Activated CD4-positive, alpha-beta T cell treated with anti-CD3 and anti-CD28 coated beads for 1 hour (primary cell): ENCODE results near the gene DCLK3.

Experiments used
- DNase-seq: peaks from one replicate; pipeline ENCODE4 v3.0.0-alpha.2; 2020

Gene DCLK3

GRCh38 chr3:36707623-36708409 lies 56.5 kb downstream of the DCLK3 start:
- DNase-seq: no peak

DNA sequence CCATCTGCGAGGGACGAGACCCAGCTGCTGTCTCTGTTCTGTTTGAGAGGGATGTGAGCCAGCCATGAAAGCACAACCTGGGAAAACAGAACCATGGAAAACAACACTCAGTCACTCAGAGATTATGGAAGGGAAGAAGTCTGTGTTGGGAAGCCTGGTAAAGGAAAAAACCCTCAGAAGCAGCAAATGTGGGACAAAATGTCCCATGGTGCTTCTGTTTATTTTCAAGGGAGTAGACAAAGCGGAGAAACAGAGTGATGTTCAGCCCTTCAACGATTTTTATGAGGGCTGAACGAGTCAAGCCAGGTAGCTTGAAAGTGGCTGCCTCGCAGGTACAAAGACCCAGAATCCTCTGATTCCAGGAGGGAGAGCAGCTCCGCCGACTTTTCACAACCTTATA lies 59.3 kb downstream of the DCLK3 start:
- DNase-seq: no peak

- no peak for DNase-seq
Observed at GRCh38 chr3:36704280-36704679, 60.1 kb downstream of the DCLK3 start.

DNA sequence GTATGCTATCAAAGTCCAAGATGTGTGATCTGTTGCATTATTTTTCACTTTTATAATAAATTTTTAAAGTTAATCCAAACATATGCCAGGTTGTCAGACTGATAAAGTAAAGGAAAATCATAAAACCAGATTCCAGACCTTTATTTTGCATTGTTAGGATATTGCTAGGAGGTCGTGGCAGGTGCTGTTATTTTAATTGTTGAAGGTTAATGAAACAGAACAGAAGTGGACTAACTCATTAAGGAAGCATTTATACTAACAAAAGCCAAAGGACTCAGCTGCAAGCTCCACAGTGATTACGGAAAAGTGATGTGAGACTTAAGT lies 63.1 kb downstream of the DCLK3 start:
- DNase-seq: no peak

GRCh38 chr3:36700537-36701248 lies 63.7 kb downstream of the DCLK3 start:
- no peak for DNase-seq

DNA sequence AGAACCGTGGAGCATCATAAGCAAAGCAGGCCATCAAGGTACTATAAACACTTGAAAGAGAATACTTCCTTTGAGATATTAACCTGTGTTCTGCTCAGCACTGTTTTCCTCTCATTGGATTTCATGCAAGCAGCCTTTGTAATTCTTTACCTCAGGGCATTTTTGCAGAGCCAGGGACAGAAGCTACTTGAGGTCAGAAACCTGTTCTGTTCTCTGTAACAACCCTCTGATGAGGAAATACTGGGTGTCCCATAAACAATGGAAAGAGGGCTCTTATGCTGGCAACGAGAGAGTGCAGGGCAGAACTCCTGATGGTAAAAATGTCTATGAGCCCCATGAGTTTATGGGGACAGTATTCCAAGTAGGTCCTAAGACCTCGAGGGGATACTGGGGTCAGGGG lies 66.0 kb downstream of the DCLK3 start:
- DNase-seq: no peak

DNA sequence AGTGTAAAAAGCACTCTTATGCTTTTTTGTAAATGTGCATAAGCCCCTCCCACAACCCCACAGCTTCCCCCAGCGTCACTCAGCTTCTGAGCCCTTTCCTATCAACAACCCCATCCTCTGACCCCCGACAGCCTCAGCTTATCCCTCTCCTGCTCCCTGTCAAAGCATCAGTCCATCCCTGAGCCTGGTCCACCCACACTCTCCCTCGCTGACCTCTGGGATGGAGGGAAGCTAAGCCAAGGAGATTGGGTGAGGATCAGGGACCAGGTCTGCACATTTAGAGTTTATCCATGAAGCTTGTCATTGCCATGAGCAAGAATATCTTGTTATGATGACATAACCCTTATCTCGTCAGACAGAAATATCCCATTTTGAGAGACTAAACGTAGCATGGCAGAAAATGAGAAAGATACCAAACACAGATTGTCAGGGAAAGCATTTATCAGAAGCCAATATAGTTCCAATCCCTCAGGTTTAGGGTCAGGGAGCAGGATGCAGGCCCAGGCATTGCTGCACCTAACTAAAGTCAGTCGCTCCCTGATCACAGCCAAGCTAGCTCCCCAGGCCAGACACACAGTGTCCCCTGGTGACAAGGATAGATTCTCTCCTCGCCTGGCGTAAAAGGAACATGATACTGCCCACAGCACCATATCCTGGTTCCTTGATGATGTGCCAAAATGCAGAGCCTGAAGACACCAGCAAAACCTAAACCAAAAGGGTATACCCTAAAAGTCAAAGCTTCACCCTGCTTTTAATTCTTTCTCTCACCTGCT lies 66.9 kb downstream of the DCLK3 start:
- no peak for DNase-seq

- no peak for DNase-seq
Observed at GRCh38 chr3:36696799-36697198, 67.6 kb downstream of the DCLK3 start.

DNA sequence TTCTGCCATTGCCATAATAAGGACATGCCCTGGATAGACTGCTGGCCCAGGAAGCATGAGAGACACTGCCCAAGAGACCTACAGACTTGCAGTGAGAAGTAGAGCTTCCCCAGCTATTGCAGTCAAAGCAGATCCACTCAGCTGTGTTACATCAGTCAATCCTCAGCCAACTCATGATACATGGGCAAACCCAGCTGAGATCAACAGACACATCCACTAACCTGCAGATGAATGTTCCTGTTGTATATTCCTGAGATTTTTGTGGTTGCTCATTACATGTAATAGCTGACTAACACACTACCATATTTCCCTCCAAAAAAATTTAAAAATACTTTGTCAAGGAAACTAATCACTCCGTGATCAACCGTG lies 68.6 kb downstream of the DCLK3 start:
- DNase-seq: no peak

GRCh38 chr3:36695113-36695768 lies 69.1 kb downstream of the DCLK3 start:
- DNase-seq: no peak

GRCh38 chr3:36693670-36694069 lies 70.7 kb downstream of the DCLK3 start:
- no peak for DNase-seq

- no peak for DNase-seq
Observed at GRCh38 chr3:36689560-36689959, 74.8 kb downstream of the DCLK3 start.

- no peak for DNase-seq
Observed at GRCh38 chr3:36688815-36689214, 75.5 kb downstream of the DCLK3 start.

- DNase-seq: no peak
Observed at GRCh38 chr3:36686516-36686915, 77.8 kb downstream of the DCLK3 start.

DNA sequence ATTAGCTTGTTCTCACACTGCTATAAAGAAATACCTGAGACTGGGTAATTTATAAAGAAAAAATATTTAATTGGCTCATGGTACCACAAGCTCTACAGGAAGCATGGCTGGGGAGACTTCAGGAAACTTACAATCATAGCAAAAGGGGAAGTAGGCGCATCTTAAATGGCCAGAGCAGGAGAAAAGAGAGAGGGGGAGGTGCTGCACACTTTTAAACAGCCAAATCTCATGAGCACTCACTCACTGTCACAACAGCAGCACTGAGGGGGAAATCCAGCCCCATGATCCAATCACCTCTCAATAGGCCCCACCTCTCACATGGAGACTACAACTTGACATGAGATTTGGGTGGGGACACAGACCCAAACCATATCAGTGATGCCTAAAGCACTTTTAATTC lies 82.5 kb downstream of the DCLK3 start:
- no peak for DNase-seq

GRCh38 chr3:36680952-36681351 lies 83.4 kb downstream of the DCLK3 start:
- DNase-seq: no peak

GRCh38 chr3:36679384-36680200 lies 84.8 kb downstream of the DCLK3 start:
- DNase-seq: no peak

GRCh38 chr3:36678216-36679013 lies 85.9 kb downstream of the DCLK3 start:
- no peak for DNase-seq

- DNase-seq: no peak
Observed at GRCh38 chr3:36677331-36678007, 86.9 kb downstream of the DCLK3 start.

DNA sequence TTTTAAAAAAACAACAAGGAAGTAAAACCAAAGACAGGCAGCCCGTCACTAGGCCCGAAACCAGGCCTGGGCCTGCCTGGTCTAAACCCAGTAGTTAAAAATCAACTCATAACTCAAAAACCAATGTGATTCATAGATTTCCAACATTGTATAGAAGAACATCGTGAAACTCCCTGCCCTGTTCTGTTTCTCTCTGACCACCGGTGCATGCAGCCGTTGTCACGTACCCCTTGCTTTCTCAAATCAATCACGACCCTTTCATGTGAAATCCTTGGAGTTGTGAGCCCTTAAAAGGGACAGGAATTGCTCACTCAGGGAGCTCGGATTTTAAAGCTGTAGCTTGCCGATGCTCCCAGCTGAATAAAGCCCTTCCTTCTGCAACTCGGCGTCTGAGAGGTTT lies 89.5 kb downstream of the DCLK3 start:
- no peak for DNase-seq

- DNase-seq: no peak
Observed at GRCh38 chr3:36669764-36670163, 94.6 kb downstream of the DCLK3 start.
